ENCODE results near the gene SHH.
"Not testable (repeated sequence)": the region's sequence is repeated elsewhere in the genome, so short reads cannot be mapped to it uniquely, and the experiment has no call there.

Gene SHH

DNA sequence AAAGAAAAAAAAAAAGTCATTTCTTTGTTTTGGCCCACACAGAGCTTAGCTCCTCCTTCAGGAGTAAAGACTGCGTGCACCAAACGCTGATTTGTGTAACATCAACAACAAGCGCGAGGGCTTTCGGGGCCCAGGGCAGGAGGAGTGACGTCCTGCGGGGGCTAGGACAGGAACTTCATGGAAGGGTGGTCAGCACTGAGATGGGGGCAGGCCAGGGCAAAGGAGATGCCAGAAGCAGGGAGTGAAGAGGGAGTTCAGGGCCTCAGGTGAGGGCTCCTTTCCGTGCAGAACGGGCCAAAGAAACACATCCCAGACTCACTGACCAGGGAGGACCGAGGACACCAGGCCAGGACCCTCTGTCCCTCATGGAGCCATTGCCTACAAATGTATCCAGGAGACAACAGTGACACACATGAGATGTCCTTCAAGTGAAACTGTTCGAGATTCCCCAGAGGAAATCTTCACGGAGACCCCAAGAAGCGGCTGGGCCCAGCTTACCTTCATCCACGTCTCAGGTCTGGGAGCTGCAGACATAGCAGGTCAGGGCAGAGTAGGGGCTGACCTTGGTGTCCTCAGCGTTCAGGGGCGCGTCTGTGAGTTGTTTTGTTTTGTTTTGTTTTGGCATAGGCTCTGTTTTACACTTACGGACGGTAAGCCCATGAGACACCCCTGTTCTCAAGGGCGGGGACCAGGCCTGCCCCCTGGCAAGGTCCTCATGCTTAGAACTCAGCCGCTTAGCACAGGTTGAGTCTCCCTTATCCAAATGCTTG, 30.4 kb upstream of the SHH start:
- DNase-seq (ENCODE audit: low spot score): no peak

DNA sequence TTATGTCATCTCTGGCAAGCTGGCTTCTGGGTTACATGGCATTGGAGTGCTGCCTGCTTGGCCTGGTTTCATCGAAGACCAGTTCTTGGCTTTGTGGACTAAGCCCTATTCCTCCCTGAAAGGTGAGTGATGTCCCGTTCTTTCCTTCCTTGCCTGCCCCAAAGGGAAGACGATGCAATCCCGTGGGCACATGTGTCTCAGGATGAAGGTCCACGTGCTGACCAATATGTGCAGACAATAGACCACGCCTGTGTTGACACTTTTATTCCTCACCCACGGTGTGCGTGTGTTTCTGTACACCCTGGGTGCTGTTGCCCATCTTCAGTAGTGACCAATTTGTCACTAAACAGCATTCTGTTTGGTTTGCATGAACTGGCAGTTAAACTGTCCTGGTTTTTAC, 28.6 kb upstream of the SHH start:
- no peak for DNase-seq (ENCODE audit: low spot score)

GRCh38 chr7:155840262-155840885, 28.1 kb upstream of the SHH start:
- DNase-seq (ENCODE audit: low spot score): no peak

GRCh38 chr7:155839461-155839860, 27.2 kb upstream of the SHH start:
- no peak for DNase-seq (ENCODE audit: low spot score)

DNA sequence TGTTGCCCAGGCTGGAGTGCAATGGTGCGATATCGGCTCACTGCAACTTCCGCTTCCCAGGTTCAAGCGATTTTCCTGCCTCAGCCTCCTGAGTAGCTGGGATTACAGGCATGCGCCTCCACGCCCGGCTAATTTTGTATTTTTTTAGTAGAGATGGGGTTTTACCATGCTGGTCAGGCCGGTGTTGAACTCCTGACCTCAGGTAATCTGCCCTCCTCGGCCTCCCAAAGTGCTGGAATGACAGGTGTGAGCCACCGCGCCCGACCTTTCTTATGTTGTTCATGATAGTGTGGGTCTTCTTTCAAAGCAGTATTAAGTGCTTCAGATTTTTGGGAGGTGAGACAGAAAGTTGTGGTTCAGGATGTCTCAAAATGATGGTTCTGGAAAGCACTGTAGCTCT, 26.0 kb upstream of the SHH start:
- not testable (repeated sequence) for DNase-seq (ENCODE audit: low spot score)

DNA sequence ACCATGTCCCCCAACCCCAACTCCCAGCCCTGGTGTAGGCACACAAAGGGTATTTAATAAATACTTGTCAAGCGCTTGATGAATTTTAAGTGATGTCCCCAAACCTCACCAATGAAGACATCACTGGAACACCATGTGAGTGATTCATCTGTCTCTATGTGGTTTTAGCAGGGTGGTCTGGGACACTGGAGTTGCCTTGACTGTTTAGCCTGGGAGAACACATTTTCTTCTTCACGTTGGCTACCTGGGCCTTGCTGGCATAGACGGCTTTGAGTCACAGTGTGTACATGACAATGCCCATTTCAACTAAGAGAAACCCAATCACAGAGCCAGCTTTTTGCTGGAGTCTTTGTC, 24.8 kb upstream of the SHH start:
- no peak for DNase-seq (ENCODE audit: low spot score)

GRCh38 chr7:155836216-155837125, 24.2 kb upstream of the SHH start:
- no peak for DNase-seq (ENCODE audit: low spot score)

DNA sequence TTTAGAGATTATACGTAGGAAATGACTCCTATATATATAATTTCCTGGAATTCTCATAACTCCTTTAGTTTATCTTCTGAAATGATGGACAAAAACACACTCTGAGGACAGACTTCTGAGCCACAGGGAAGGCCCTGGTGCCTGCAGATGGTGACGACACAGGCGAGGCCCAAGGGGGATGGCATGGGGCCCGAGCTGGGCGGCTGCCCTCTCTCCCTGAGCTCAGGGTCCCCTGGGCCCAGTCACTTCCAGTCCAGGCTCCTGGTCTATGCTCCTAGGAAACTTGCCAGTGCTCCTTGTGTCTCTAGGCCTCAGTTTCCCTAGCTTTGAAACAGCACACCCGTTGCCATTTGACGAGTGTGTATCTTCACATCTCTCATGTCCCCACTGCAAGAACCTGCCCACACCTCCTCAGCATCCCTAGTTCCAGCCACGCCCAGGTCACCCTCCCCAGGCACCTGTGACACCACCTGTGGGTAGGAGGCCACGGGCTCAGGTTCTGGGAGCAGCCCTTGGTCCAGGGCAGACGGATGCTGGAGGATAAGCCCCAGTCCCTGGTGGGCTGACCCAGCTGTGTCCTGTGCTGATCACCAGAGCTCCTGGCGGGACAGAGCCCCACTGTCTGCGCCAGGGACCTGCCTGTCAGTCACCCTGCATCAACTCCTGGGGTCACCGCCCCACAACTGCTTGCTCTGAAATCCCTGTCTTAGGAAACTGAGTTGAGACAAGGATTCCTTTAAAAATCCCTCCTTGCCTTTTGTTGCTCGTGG, 23.4 kb upstream of the SHH start:
- no peak for DNase-seq (ENCODE audit: low spot score)

GRCh38 chr7:155834486-155835048, 22.3 kb upstream of the SHH start:
- DNase-seq (ENCODE audit: low spot score): no peak

DNA sequence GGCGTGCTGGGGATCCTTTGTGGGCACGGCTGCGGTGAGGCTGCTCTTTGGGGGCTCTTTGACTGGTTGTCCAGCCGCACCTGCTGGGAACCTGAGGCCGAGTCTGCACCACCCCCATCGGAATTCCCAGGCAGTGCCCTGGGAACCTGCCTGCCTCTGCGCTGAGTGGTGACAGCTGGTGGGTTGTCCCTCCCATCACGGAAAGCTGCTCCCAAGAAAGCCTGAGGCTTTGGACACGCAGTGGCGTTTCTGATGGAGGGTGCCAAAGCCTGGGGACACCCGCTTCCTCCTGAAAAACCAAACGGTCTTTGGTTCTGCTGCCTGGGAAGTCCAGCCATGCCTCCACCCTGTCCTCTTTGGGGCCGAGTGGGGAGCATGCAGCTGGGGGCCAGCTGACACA, 21.4 kb upstream of the SHH start:
- no peak for DNase-seq (ENCODE audit: low spot score)

DNA sequence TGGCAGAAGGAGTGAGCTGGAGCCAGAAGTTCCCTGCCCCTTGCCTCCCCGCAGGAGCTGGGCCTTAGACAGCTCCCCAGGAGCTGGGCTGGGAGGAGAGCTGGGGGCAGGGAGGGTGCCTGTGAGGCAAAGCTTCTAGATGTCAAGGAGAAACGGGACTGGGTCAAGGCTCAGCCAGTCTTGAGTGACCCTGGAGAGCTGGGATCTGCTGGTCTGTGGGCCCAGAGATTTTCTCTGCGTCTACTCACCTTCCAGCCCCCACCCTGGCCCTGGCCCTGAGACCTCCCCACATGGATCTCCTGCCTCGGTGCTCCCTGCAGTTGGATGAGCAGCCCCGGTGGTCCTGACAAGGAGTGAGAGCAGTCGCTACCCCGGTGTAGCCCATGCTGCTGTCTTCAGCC, 20.3 kb upstream of the SHH start:
- DNase-seq (ENCODE audit: low spot score): no peak

- no peak for DNase-seq (ENCODE audit: low spot score)
Measured at GRCh38 chr7:155831807-155832524, 19.7 kb upstream of the SHH start.

DNA sequence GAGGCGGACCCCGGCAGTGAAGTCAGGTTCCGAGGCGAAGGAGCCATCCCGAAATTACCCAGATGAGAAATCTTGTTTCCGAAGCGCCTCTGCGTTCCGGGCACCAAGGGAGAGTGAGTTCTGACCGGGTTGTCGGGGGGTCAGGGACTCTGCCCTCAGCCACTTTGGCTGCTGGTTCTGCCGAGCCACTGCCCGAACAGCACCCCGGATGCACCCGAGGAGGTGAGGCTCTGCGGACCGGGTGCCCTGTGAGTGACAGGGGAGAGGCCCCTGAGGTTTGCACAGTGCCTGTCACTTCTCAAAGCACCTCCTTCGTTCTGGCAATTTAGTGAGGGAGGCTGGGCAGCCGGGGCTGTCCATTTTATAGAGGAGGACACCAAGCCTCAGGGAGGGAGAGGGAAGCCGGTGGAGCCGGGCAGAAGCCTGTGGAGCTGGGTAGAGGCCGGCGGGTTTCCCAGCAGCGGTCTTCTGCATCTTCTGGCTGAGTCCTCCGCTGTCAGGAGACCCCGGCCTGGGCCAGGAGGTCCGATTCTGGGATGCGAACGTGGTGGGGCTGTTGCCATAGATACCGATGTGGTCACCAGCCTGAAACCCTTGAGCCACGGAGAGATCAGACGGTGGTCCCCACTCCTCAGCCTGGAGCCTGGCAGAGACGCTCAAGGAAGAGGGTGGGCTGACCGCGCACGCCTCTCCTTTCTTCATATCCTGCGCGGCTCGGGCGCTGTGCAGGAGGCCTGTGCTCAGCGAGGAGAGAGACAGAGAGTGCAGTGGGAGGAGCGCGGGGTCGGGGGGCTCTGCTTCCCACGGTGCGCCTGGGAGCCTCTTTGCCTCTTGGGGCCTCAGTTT, 18.9 kb upstream of the SHH start:
- no peak for DNase-seq (ENCODE audit: low spot score)

DNA sequence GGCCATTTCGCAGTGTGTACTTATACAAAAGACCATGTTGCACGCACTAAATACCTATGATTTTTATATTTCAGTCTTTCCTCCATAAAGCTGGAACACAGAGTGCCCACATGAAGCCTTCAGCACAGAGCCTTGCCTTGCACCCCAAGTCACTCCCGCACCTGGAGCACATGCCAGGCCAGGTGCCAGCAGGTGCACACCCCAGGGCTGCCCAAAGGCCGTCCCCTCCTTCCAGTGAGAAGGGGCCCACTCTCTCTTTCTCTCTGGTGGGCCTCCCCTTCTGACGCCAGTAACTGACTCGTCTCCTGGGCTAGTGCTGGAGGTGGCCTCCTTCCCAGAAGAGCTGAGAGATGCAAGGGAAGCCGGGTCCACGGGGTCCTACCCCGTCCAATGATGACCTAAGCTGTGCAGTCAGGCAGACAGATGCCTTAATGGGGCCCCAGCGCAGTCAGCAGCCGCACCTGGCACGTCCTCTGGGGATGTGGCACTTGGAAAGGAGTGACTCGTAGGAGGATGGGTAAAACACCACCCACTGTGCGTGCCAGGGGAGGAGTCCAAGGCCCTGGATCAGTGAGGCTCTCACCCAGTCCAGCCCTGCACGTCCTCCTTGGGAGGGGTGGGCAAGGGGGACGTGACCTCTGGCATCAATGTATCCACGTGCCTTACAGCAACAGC, 17.7 kb upstream of the SHH start:
- DNase-seq (ENCODE audit: low spot score): no peak

DNA sequence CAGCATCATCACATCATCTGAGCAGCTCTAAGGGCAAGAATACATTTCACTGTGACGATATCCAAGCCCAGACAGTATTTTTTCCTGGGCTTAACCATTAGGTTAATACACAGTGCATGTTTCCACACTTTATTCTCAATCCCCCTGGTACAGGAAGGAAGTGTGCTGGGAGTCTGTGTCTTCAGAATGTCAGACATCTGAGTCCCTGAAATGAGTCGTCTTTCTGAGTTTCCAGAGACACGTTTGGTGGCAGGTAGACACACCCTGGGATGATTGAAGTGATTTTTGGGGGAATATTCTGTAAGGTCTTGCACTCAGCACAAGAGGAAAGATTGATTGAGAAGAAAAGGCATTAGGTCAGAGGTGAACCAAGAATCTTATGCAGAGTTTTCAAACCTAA, 13.1 kb upstream of the SHH start:
- DNase-seq (ENCODE audit: low spot score): no peak

- DNase-seq (ENCODE audit: low spot score): no peak
Measured at GRCh38 chr7:155824227-155824886, 12.1 kb upstream of the SHH start.

GRCh38 chr7:155821851-155822250, 9.6 kb upstream of the SHH start:
- no peak for DNase-seq (ENCODE audit: low spot score)

DNA sequence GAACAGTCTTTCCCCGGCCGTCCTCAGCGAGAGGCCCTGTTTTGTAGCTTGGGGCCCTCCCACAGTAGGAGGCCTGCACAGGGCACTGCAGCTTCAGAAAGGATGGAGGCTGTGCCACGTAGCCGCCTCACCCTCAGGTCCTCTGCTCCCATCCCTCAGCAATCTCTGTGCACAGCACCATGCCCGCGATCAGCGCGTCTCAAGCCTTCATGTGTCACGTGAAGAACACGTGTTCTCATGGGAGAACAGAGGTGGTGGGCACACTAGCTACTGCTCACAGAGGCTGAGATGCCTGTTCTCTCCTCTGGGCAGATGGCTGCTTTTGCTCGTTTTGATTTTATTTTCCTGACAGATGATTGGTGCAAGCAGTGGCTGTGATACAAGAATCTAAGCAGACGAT, 8.5 kb upstream of the SHH start:
- DNase-seq (ENCODE audit: low spot score): no peak

- DNase-seq (ENCODE audit: low spot score): no peak
Measured at GRCh38 chr7:155820246-155820645, 8.0 kb upstream of the SHH start.

Data from NAMALWA (cell line).